SH-SY5Y (cell line): Measurements from ENCODE around the gene SLC17A4.

Source experiments
- GATA2 ChIP-seq: IDR thresholded peaks from 2 replicates; pipeline ENCODE4 v1.6.1; 2011; ENCODE audit warnings: mild to moderate bottlenecking, low read depth, low read length
- GATA3 ChIP-seq: IDR thresholded peaks from 2 replicates; pipeline ENCODE4 v1.6.1; 2011; ENCODE audit warnings: low read depth, mild to moderate bottlenecking, low read length, moderate library complexity

- TF ChIP-seq GATA3 (no peak), GATA2 (no peak)
These were observed 941 bp downstream of the SLC17A4 start for GRCh38 chr6:25755483-25755882.
